ENCODE data around the gene MINDY4. TPM values are rescaled to one million over a fixed set of nuclear protein-coding genes. Genes with fewer than 3 reads are reported as not detected.

Gene MINDY4
- total RNA-seq, 4 donors from 2014 or later: 8.4 to 31.1 (median 20.2) TPM

DNA sequence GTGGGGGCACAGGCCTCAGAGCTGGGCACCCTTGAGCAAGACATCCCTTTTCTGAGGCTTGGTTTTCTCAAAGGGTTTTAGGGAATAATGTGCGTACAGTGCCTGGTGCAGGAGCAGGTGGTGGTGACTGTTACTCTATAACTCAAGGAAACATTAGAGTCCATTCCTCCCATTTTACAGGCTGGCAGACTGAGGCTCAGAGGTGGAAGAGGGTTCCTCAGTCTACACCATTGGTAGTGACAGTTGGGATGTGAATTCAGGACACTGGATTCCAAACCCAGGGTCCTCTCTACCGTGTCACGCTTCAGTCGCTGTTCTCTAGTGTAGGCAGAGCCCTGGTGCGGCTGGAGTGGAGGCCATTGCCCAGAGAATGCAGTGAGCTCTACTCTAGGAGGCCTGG, 100.4 kb downstream of the MINDY4 start:
- Histone ChIP-seq H3K27ac (replicated peaks in 1 of 4) (no peak overlapping the region), H3K9me3 (no peaks in the 10 kb centered on the region), H3K4me1 (peaks cover 31 to 46% (median 44%) of the 10 kb centered on the region in 4 donors), H3K36me3 (peaks cover 7 to 55% (median 35%) of the 10 kb centered on the region in 4 donors), H3K27me3 (no peaks in the 10 kb centered on the region), H3K4me3 (no peak overlapping the region)
- no peak for DNase-seq (ENCODE audit: extremely low spot score)
- 100% methylated on average over 5 of the region's 5 CpGs for WGBS
- intact Hi-C loops (cut with DNase I): no loop called here
- no peak for TF ChIP-seq POLR2A (IDR thresholded peaks at IDR 0.05; ENCODE audit: low read depth)
- TF ChIP-seq, protein P1, sequence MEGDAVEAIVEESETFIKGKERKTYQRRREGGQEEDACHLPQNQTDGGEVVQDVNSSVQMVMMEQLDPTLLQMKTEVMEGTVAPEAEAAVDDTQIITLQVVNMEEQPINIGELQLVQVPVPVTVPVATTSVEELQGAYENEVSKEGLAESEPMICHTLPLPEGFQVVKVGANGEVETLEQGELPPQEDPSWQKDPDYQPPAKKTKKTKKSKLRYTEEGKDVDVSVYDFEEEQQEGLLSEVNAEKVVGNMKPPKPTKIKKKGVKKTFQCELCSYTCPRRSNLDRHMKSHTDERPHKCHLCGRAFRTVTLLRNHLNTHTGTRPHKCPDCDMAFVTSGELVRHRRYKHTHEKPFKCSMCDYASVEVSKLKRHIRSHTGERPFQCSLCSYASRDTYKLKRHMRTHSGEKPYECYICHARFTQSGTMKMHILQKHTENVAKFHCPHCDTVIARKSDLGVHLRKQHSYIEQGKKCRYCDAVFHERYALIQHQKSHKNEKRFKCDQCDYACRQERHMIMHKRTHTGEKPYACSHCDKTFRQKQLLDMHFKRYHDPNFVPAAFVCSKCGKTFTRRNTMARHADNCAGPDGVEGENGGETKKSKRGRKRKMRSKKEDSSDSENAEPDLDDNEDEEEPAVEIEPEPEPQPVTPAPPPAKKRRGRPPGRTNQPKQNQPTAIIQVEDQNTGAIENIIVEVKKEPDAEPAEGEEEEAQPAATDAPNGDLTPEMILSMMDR (IDR thresholded peaks at IDR 0.05): no peak
- no peak for TF ChIP-seq EP300 (IDR thresholded peaks at IDR 0.05)
- TF ChIP-seq POLR2AphosphoS5 (IDR thresholded peaks at IDR 0.05): no peak

DNA sequence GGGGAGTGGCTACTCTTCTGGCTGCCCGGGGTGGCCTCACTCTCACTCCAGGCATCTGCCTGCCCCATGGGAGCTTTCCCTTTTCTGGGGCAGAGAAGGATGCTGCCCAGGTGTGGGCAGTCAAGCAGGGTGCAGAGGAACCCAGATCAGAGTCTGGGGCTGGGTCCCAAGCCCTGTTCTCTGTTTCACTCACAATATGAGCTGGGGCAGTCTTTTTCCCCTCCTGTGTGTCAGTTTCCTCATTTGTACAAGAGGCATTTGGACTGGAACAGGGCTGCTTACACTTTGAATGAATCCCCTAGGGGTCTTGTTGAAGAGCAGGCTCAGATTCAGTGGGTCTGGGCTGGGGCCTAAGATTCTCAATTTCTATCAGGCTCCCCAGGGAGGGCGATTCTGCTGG, 102.0 kb downstream of the MINDY4 start:
- no peak overlapping the region for H3K27ac ChIP-seq (replicated peaks in 1 of 4)
- no peaks in the 10 kb centered on the region for H3K27me3 ChIP-seq
- H3K9me3 ChIP-seq: no peaks in the 10 kb centered on the region
- no peak overlapping the region for H3K4me3 ChIP-seq
- TF ChIP-seq EP300 (IDR thresholded peaks at IDR 0.05): no peak
- TF ChIP-seq, protein P1 (IDR thresholded peaks at IDR 0.05): no peak
- no peak for TF ChIP-seq POLR2A (IDR thresholded peaks at IDR 0.05; ENCODE audit: low read depth)
- TF ChIP-seq POLR2AphosphoS5 (IDR thresholded peaks at IDR 0.05): no peak
- DNase-seq (ENCODE audit: extremely low spot score): no peak
- 80% methylated on average over 1 of the region's 2 CpGs for WGBS
- peaks cover 18 to 45% (median 38%) of the 10 kb centered on the region in 4 donors for H3K4me1 ChIP-seq
- peaks cover 7 to 54% (median 37%) of the 10 kb centered on the region in 4 donors for H3K36me3 ChIP-seq
- intact Hi-C loops (cut with DNase I): no loop called here

DNA sequence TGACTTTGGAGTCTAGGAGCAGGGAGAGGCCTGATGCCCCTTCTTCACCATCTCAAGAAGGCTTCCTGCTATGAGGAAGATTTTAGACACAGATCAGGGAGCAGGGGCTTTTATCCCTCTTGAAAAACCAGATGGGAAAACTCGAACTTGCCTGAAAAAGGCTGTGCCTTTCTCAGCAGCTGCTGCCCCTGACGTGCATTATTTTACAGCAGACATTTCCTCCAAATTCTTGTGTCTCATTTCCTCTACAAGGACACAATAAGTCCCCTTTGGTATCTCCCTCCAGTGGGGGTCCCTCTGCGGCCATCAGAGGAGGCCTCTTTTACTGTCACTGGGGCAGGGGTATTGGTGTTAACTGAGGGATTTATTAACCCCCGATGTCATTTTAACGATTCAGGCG, 102.4 kb downstream of the MINDY4 start:
- Histone ChIP-seq H3K4me3 (no peak overlapping the region), H3K27ac (replicated peaks in 1 of 4) (no peak overlapping the region)
- intact Hi-C loops (cut with DNase I): no loop called here

DNA sequence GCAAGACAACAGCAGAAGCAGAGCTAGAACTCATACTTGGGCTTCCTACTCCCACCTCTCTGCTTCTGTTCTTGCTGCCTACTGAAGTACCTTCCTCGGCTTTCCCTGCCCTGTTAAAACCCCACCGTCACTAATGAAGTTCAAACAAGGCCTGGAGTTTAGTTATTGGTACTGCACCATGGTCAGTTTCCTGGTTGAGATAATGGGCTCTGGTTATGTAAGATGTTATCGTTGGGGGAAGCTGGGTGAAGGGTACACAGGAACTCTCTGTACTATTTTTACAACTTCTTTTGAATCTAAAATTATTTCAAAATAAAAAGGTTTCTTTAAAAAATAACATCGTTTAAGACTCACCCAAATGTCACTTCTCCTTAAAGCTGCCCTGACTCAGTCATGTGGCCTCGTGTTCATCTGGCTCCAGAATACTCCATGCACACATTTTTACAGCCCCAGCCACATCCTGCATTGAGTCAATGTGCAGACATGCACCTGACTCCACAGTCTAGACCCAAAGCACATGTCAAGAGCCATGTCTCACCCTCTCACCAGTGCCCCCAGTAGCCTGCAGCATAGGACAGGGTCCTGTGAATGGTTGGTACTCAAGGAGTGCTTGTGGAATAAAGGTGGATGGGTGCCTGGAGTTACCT, 103.6 kb downstream of the MINDY4 start:
- no peaks in the 10 kb centered on the region for H3K27me3 ChIP-seq
- no peak overlapping the region for H3K4me3 ChIP-seq
- H3K36me3 ChIP-seq: peaks cover 7 to 53% (median 37%) of the 10 kb centered on the region in 4 donors

More for the DNA sequence above, 102.4 kb downstream of the MINDY4 start:
- peaks cover 14 to 45% (median 36%) of the 10 kb centered on the region in 4 donors for H3K4me1 ChIP-seq
- DNase-seq (ENCODE audit: extremely low spot score): no peak
- TF ChIP-seq POLR2A (IDR thresholded peaks at IDR 0.05; ENCODE audit: low read depth) (no peak), EP300 (IDR thresholded peaks at IDR 0.05) (no peak), POLR2AphosphoS5 (IDR thresholded peaks at IDR 0.05) (no peak)
- TF ChIP-seq, protein P1 (IDR thresholded peaks at IDR 0.05): no peak
- no peaks in the 10 kb centered on the region for H3K9me3 ChIP-seq
- H3K27me3 ChIP-seq: no peaks in the 10 kb centered on the region
- peaks cover 7 to 53% (median 37%) of the 10 kb centered on the region in 4 donors for H3K36me3 ChIP-seq
- 75% methylated on average over 6 of the region's 6 CpGs for WGBS

More for the DNA sequence above, 103.6 kb downstream of the MINDY4 start:
- peak overlapping the region in 1 of 4 donors; percentile 6 for H3K27ac ChIP-seq (replicated peaks in 1 of 4)
- intact Hi-C loops (cut with DNase I): no loop called here
- peaks cover 6 to 45% (median 36%) of the 10 kb centered on the region in 4 donors for H3K4me1 ChIP-seq
- no peak for DNase-seq (ENCODE audit: extremely low spot score)
- no peaks in the 10 kb centered on the region for H3K9me3 ChIP-seq
- TF ChIP-seq, protein P1 (IDR thresholded peaks at IDR 0.05): no peak
- TF ChIP-seq POLR2A (IDR thresholded peaks at IDR 0.05; ENCODE audit: low read depth): no peak
- TF ChIP-seq EP300 (IDR thresholded peaks at IDR 0.05): no peak
- no peak for TF ChIP-seq POLR2AphosphoS5 (IDR thresholded peaks at IDR 0.05)
- 83% methylated on average over 5 of the region's 5 CpGs for WGBS
